HCT116 (cell line): Measurements from ENCODE around the gene FARP1. TPM values are rescaled to one million over a fixed set of nuclear protein-coding genes. Genes with fewer than 3 reads are reported as not detected.

ENCODE experiments used
- ATAC-seq: fragments of 200-7000 bp; cut with Tn5 transposase; 2 replicates; pipeline ENCODE4 v1.9.1; 2020; ENCODE audit warnings: mild to moderate bottlenecking, moderate library complexity
- BruUV-seq: library from RNA; stranded (reverse); fragments of 400-500 nt; replicated peaks from 2 replicates; lab custom pipeline; 2021; lab: Mats Ljungman, UMichigan
- CTCF ChIA-PET: fragments of 300-600 bp; sonication (Branson Sonifier 250); formaldehyde crosslinking; loops from one replicate; lab custom pipeline; 2021; ENCODE audit warnings: antibody characterized with exemption; lab: Charles Lee
- POLR2A ChIA-PET: fragments of 300-600, 350-600 bp; sonication (Branson Sonifier 250); formaldehyde crosslinking; loops from one replicate; lab custom pipeline; 2021; ENCODE audit warnings: antibody characterized with exemption; lab: Charles Lee
- RAD21 ChIA-PET, 2 experiments: fragments of 300-600 bp; sonication (Branson Sonifier 250); formaldehyde crosslinking; loops; one replicate each; lab custom pipeline; 2023; ENCODE audit warnings: low total read pairs in 2 of 2; ENCODE audit not compliant: uncharacterized antibody in 2 of 2, unreplicated experiment in 2 of 2, low non-redundant PET in 1 of 2; lab: Charles Lee
- DNase-seq: peaks from one replicate; pipeline ENCODE4 v3.0.0-alpha.2; 2010; ENCODE audit warnings: low read depth, low spot score
- H2AFZ ChIP-seq: fragments of 200-600 bp; shearing (Covaris generic), sonication (generic); 2 replicates; pipeline ENCODE4 v1.6.1; 2017; ENCODE audit warnings: low read depth, mixed run types, mixed read lengths, antibody characterized with exemption, low read length; ENCODE audit not compliant: poor library complexity, severe bottlenecking
- H3K27ac ChIP-seq: 2 replicates; pipeline ENCODE4 v1.5.1; 2012; ENCODE audit warnings: low read depth, low read length
- H3K27me3 ChIP-seq: fragments of 200-600 bp; sonication (generic); 2 replicates; pipeline ENCODE4 v1.6.1; 2016; ENCODE audit warnings: mixed run types, low read length, mixed read lengths; ENCODE audit not compliant: insufficient read depth
- H3K36me3 ChIP-seq, 2 experiments: fragments of 200-500 bp in 1 of 2; fragments of 200-600 bp in 1 of 2; sonication (Bioruptor generic) in 1 of 2; sonication (generic) in 1 of 2; 2 replicates each; pipeline versions ENCODE4 v1.5.1 to v1.6.1; 2014 to 2016; ENCODE audit warnings: low read length in 2 of 2, inconsistent platforms in 1 of 2, mixed read lengths in 1 of 2, mixed run types in 1 of 2; ENCODE audit not compliant: insufficient read depth in 2 of 2, control insufficient read depth in 1 of 2
- H3K4me1 ChIP-seq, 2 experiments: fragments of 200-600 bp in 1 of 2; sonication (generic) in 1 of 2; 2 replicates each; pipeline versions ENCODE4 v1.5.1 to v1.6.1; 2012 to 2017; ENCODE audit warnings: low read length in 2 of 2, inconsistent platforms in 1 of 2, mild to moderate bottlenecking in 1 of 2, mixed read lengths in 1 of 2, mixed run types in 1 of 2, moderate library complexity in 1 of 2; ENCODE audit not compliant: insufficient read depth in 2 of 2, control insufficient read depth in 1 of 2
- H3K4me2 ChIP-seq: fragments of 200-600 bp; sonication (generic); 2 replicates; pipeline ENCODE4 v1.6.1; 2017; ENCODE audit warnings: mixed run types, low read length, mixed read lengths
- H3K4me3 ChIP-seq, 2 experiments: fragments of 200-600 bp in 1 of 2; sonication (generic) in 1 of 2; replicated peaks in 1 of 2; 2 replicates each; pipeline ENCODE4 v1.5.1; 2011 to 2016; ENCODE audit warnings: low read length in 2 of 2, control low read depth in 1 of 2, low read depth in 1 of 2, mild to moderate bottlenecking in 1 of 2, mixed read lengths in 1 of 2, mixed run types in 1 of 2
- H3K79me2 ChIP-seq: fragments of 200-600 bp; sonication (generic); 2 replicates; pipeline ENCODE4 v1.6.1; 2017; ENCODE audit warnings: mild to moderate bottlenecking, mixed run types, low read length, moderate library complexity, mixed read lengths; ENCODE audit not compliant: insufficient read depth
- H3K9ac ChIP-seq: fragments of 200-600 bp; sonication (generic); 2 replicates; pipeline ENCODE4 v1.6.1; 2016; ENCODE audit warnings: low read length, mixed read lengths
- H3K9me2 ChIP-seq: fragments of 200-600 bp; sonication (generic), shearing (Covaris generic); 2 replicates; pipeline ENCODE4 v1.6.1; 2017; ENCODE audit warnings: mixed run types, mild to moderate bottlenecking, moderate library complexity; ENCODE audit not compliant: insufficient read depth
- H3K9me3 ChIP-seq, 2 experiments: fragments of 200-500 bp in 1 of 2; fragments of 200-600 bp in 1 of 2; sonication (Bioruptor generic) in 1 of 2; sonication (generic) in 1 of 2; 2 replicates each; pipeline ENCODE4 v1.6.1; 2014 to 2017; ENCODE audit warnings: low read length in 2 of 2, mixed read lengths in 2 of 2, inconsistent platforms in 1 of 2, low read depth in 1 of 2, mild to moderate bottlenecking in 1 of 2, mixed run types in 1 of 2, moderate library complexity in 1 of 2; ENCODE audit not compliant: control insufficient read depth in 1 of 2, insufficient read depth in 1 of 2
- H4K20me1 ChIP-seq: fragments of 200-600 bp; sonication (generic), shearing (Covaris generic); 2 replicates; pipeline ENCODE4 v1.6.1; 2017; ENCODE audit warnings: mixed run types, mild to moderate bottlenecking, moderate library complexity; ENCODE audit not compliant: insufficient read depth
- CBX3 ChIP-seq: IDR thresholded peaks from 2 replicates; pipeline ENCODE4 v1.6.1; 2012; ENCODE audit warnings: low read depth
- CEBPB ChIP-seq: IDR thresholded peaks from 2 replicates; pipeline ENCODE4 v1.6.1; 2012; ENCODE audit warnings: low read depth
- CTCF ChIP-seq, 3 experiments: fragments of 200-600 bp in 1 of 3; sonication (generic) in 1 of 3; IDR thresholded peaks in 2 of 3; conservative IDR thresholded peaks in 1 of 3; 2 replicates each; pipeline ENCODE4 v1.5.1; 2012 to 2017; ENCODE audit warnings: low read depth in 2 of 3, low read length in 2 of 3, antibody characterized with exemption in 1 of 3, borderline replicate concordance in 1 of 3, control low read depth in 1 of 3, mild to moderate bottlenecking in 1 of 3, mixed read lengths in 1 of 3, mixed run types in 1 of 3, moderate library complexity in 1 of 3; ENCODE audit not compliant: insufficient read depth in 1 of 3
- ELF1 ChIP-seq: IDR thresholded peaks from 2 replicates; pipeline ENCODE4 v1.6.1; 2012; ENCODE audit warnings: low read depth, borderline replicate concordance
- EZH2 ChIP-seq: fragments of 200-600 bp; sonication (generic); IDR thresholded peaks from 2 replicates; pipeline ENCODE4 v1.6.1; 2017; ENCODE audit warnings: antibody characterized with exemption, mixed run types
- EZH2phosphoT487 ChIP-seq: fragments of 200-600 bp; IDR thresholded peaks from 2 replicates; pipeline ENCODE4 v1.6.1; 2018; ENCODE audit warnings: antibody characterized with exemption, borderline replicate concordance
- POLR2A ChIP-seq: IDR thresholded peaks from 2 replicates; pipeline ENCODE4 v1.7.0; 2011; ENCODE audit warnings: borderline replicate concordance; ENCODE audit not compliant: insufficient read depth, insufficient read length; ENCODE audit errors: extremely low read depth
- RAD21 ChIP-seq: IDR thresholded peaks from 2 replicates; pipeline ENCODE4 v1.6.1; 2012; ENCODE audit warnings: low read depth, mild to moderate bottlenecking
- SIN3A ChIP-seq: IDR thresholded peaks from 2 replicates; pipeline ENCODE4 v1.6.1; 2012; ENCODE audit warnings: low read depth
- intact Hi-C: fragments of 100-400 bp; cut with micrococcal nuclease; formaldehyde crosslinking; loops from 2 replicates; pipeline ENCODE4 v1.10.0; 2022
- total RNA-seq: library from RNA; stranded (reverse); gene quantifications from one replicate; pipeline ENCODE4 v1.2.1, GENCODE V29; 2021; ENCODE audit not compliant: unreplicated experiment

The FARP1 gene
- total RNA-seq, 1 experiment from 2014 or later: 30.5 TPM

- Histone ChIP-seq H3K9ac (no peak overlapping the region), H4K20me1 (no peaks in the 10 kb centered on the region), H3K36me3 (no peaks in the 10 kb centered on the region), H3K4me1 (peaks cover 0 to 3% of the 10 kb centered on the region in 2 experiments; a peak in 1 of 4 replicates), H3K4me2 (no peak overlapping the region), H3K27me3 (no peaks in the 10 kb centered on the region), H3K79me2 (no peaks in the 10 kb centered on the region), H2AFZ (no peak overlapping the region), H3K4me3 (no peak overlapping the region), H3K9me3 (no peaks in the 10 kb centered on the region), H3K9me2 (no peaks in the 10 kb centered on the region), H3K27ac (no peak overlapping the region)
- RAD21 ChIA-PET: no interaction called here
- TF ChIP-seq EZH2phosphoT487: no peak
- TF ChIP-seq RAD21: no peak
- TF ChIP-seq SIN3A: no peak
- TF ChIP-seq CEBPB: no peak
- no peak for TF ChIP-seq ELF1
- TF ChIP-seq POLR2A: no peak
- no peak for TF ChIP-seq CTCF (IDR thresholded peaks at IDR 0.05 in 2 of 3, conservative IDR thresholded peaks at IDR 0.05 in 1 of 3; ENCODE audit: borderline replicate concordance in 1 of 3, insufficient read depth in 1 of 3, low read depth in 2 of 3, low read length in 2 of 3)
- TF ChIP-seq CBX3: no peak
- no peak for TF ChIP-seq EZH2
- intact Hi-C loops: no loop called here
- CTCF ChIA-PET: no interaction called here
- ATAC-seq (no peak), DNase-seq (no peak)
- BruUV-seq: no TSS peak
- POLR2A ChIA-PET: no interaction called here
Measured at GRCh38 chr13:98264877-98265276, 122.0 kb downstream of the FARP1 start.
